NCI-H69 (cell line): ENCODE results near the gene CCR7.

Experiments
- DNase-seq: peaks from one replicate; lab custom pipeline; 2025; lab: John Stamatoyannopoulos, UW

Gene CCR7

DNA sequence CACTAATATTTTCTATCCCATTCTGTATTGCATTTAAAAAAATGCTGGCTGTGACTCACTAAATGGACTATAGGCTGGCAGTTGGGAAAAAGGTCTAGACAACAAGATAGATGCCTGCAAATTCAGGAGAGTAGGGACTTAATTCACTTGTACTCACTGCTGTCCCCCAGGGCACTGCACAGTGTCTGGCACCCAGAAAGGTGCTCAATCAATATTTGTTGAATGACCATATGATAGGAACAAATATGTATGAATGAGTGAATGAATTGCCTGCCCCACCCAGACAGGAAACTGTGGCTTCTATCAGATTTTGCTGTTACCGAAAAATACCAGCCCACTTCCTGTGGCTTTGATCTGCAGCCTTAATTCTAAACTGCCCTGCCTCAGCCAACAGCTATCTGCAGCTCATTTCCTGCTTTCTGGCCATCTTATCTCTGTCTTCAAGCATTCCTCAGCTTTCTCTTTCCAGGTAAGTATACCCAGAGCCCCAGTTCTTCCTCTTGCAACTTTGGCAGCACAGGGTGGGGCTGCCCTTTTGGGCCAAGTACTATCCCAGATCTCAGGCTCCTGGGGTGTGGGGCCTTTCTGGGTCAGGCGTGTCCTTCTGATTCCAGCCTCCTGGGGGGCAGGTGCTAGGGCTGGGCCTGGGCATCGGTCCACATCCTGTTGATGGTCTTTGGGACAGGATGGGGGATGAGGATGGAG, 48.5 kb downstream of the CCR7 start:
- DNase-seq = peak; percentile 21

DNA sequence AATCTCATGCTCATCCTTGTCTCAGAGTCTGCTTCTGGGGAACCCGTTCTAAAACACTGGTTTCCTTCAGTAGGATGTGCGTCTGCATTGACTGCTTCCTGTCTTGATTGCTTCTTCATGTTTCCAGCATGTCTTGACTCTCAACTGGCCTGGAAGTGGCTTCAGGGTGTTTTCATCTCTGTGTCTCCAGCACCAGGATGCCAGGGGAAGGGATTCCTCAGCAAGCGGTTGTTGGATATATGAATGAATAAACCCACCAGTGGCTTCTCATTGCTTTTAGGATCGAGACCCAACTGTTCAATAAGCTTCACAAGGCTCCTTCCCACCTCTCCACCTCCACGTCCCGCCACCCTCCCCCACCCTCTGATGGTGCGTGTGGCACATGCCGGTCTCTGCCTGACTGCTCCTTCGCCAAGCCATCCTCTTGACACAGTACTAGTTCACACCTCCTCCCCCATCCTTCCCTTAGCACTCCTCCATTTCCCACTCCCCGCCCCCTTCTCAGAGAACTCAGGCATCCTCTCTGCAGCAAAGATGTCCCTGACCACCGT, 49.7 kb downstream of the CCR7 start:
- no peak for DNase-seq

DNA sequence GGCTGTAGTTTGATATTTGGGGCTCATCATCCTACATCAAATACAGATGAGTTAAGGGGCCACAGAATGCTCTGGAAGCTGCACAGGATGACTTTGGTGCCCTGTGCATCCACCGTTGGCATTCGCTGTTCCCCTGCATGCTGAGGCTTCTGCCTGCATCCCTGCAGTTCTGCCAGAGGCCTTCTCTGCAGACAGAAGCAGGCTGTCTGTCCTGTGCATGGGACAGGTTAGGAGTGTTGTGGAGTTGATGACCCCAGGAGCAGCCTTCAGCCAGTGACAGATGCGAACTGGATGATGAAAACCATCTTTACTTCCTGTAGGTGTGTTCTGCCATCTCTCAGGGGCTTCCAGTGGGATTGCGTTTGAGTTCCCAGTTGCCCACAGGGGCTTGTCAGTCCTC, 50.3 kb downstream of the CCR7 start:
- DNase-seq = no peak

DNA sequence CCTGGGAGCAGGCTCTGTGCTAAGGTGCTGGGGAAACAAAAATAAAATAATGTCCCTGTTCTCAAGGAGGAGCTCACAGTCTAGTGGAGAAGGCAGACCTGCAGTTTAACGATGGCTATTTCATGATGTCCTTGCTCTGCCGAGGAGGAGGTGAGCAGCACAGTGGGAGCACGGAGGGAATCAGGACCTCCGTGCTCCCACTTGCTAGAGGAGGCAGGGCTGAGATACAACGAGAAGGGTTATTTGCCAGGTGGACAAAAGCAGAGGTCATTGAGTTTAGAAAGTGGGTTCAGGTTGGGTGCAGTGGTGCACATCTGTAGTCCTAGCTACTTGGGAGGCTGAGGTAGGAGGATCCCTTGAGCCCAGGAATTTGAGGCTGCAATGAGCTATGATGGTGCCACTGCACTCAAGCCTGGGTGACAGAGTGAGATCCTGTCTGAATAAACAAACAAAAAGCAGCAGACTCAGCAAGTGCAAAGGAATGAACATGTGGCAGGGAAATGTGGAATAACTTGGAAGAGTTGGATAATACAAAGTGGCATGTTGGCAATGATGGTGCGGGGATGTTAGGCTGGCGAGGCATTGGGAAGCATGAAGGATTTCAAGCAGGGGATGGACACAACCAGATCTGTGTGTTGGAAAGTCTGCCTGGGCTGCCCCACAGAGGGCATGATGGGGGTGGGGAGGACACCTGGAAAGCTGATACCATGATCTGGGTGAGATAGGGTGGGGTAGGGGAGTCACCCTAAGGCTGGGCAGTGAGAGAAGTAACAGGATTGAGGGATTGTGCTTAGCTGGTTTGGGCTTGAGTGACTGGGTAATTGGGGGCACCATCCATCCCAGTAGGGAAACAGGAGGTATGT, 51.0 kb downstream of the CCR7 start:
- DNase-seq = no peak

DNA sequence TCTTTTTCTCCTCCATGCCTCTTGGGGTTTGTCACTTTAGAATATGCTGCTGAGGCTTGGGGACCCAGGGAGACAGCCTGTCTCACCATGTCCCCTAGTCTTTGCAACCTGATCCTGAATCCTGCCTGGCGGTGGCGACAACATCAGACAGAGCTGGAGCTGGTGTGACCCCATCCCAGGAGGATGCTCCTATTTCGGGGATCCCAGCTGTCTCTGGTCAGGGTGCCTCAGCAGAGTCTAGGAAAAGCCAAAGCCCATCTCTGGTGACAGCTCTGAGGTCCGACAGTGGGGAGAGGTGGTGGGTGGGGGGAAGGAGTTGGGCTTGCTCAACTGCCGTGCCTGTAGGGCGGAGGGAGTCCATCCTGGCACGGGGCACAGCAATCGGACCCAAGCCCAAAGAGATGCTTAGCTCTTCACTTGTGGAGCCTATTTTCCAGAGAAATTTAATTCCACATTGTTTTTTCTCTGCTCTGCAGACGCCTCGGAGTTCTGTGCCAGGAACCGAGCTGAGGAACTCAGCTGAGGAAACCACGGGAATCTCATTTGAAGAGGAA, 53.5 kb downstream of the CCR7 start:
- DNase-seq = no peak

DNA sequence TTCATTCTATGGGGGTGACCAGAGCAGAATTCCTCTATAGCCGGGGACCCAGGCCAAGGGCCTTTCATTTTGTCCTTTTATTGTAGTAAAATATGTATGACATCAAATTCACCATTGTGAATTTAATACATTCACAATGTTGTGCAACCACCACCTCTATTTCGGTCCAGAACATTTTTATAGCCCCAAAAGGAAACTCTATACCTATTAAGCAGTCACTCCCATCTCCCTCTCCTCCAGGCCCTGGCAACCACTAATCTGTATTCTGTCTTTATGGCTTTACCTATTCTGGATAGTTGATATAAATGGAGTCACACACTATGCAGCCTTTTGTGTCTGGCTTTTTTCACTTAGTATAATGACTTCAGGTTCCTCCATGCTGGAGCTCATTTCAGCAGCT, 54.1 kb downstream of the CCR7 start:
- no peak for DNase-seq

DNA sequence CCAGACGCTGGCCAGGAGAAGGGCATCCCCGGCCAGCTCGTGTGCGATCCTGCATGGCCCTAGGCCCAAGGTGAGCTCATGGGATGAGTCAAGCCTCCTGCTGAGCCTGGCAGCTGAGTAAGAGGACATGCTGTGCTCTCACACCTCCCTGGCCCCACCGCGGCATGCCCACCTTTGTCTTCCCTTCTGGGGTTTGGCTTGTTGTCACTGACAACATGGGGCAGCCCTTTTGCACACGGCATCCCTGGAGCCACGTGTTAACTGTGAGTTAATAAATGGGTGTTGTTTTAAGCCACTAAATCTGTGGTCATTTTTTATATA, 55.0 kb downstream of the CCR7 start:
- peak; percentile 76 for DNase-seq

DNA sequence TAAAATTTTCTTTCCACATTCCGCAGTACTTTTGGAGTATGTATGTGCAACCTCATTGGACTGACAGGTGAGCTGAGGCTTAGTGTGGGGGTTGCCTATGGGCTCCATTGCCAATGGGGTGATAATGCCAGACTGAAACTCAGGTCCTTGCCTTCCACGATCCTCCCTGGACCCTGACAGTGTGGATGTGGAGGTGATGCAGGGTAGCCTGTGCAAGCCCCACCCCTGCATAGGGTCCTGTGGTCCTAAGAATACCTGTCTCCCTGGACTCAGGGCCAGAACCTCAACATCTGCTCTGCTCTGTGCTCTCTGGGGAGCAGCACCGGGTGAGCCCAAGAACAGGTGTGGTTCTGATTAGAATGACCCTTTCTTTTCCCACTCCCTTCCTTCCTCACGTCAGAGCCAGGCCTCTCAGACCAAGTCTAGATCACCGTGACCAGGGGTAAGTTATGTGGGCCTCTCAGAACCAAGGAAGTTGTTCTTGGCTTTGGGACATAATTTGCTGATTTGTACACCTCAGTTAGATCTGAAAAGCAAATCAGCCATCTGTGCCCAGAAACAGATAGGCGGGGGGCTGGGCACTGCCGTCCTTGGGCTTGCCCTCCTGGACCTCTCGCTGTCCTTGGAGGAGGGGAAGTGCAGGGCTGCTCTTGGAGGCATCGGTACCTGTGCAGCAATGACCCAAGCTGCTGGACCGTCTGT, 55.5 kb downstream of the CCR7 start:
- DNase-seq = no peak

DNA sequence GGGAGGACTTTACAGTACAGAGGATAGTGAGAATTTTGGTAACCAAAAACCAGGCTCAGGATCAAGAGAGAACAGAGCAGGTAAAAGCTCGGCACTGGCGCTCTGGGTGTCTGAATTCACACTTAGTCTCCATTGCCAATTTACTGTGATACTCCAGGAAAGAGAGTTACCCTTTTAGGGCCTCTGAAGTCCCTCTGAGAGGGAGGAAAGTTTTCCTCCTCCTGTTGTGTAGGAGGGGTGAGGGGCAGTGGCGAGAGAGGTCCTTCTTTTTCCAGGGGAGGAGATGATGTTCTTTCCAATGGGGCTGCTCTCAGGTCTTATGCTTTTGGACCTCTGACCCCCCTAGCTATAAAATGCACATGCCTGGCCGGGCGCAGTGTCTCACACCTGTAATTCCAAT, 58.5 kb downstream of the CCR7 start:
- no peak for DNase-seq
